SK-N-SH (cell line): Measurements from ENCODE around the gene C10orf90. TPM values are rescaled to one million over a fixed set of nuclear protein-coding genes. Genes with fewer than 3 reads are reported as not detected.

Experiments used
- CTCF ChIA-PET: fragments of 300-600, 350-600 bp; formaldehyde crosslinking; extraction: SDS; loops from one replicate; lab custom pipeline; 2021; lab: Yijun Ruan, JAX
- POLR2A ChIA-PET: fragments of 350-600 bp; sonication (Branson Sonifier 250); formaldehyde crosslinking; extraction: SDS; loops from one replicate; lab custom pipeline; 2020; ENCODE audit warnings: antibody characterized with exemption, inconsistent platforms; lab: Yijun Ruan, JAX
- DNase-seq: peaks from one replicate; pipeline ENCODE4 v3.0.0; 2012
- H2AFZ ChIP-seq: fragments of 200-600 bp; sonication (generic); 2 replicates; pipeline ENCODE4 v1.8.1; 2016; ENCODE audit warnings: antibody characterized with exemption, mild to moderate bottlenecking, low read depth
- H3F3A ChIP-seq: fragments of 200-600 bp; sonication (generic); replicated peaks from 2 replicates; pipeline ENCODE3; 2016; ENCODE audit warnings: antibody characterized with exemption, mild to moderate bottlenecking; ENCODE audit not compliant: insufficient read depth
- H3K27ac ChIP-seq, 2 experiments: fragments of 200-500 bp in 1 of 2; fragments of 200-600 bp in 1 of 2; sonication (Bioruptor generic) in 1 of 2; sonication (generic), shearing (Covaris generic) in 1 of 2; 2 replicates each; pipeline versions ENCODE4 v1.5.1 to v1.6.1; 2014 to 2016; ENCODE audit warnings: low read depth in 2 of 2, inconsistent platforms in 1 of 2, low read length in 1 of 2, mild to moderate bottlenecking in 1 of 2, mixed read lengths in 1 of 2
- H3K27me3 ChIP-seq: fragments of 200-600 bp; sonication (generic), shearing (Covaris generic); 2 replicates; pipeline ENCODE4 v1.6.1; 2016; ENCODE audit warnings: mixed run types; ENCODE audit not compliant: insufficient read depth
- H3K36me3 ChIP-seq, 2 experiments: fragments of 200-500 bp in 1 of 2; fragments of 200-600 bp in 1 of 2; sonication (Bioruptor generic) in 1 of 2; sonication (generic) in 1 of 2; replicated peaks in 1 of 2; 2 replicates each; pipeline versions ENCODE3 to v1.5.1; 2014 to 2016; ENCODE audit warnings: low read length in 1 of 2, mild to moderate bottlenecking in 1 of 2; ENCODE audit not compliant: insufficient read depth in 2 of 2, control insufficient read depth in 1 of 2
- H3K4me1 ChIP-seq, 2 experiments: fragments of 200-500 bp in 1 of 2; fragments of 200-600 bp in 1 of 2; sonication (Bioruptor generic) in 1 of 2; sonication (generic), shearing (Covaris generic) in 1 of 2; 2 replicates each; pipeline versions ENCODE4 v1.5.1 to v1.6.1; 2014 to 2016; ENCODE audit warnings: low read depth in 1 of 2, low read length in 1 of 2, mixed run types in 1 of 2; ENCODE audit not compliant: insufficient read depth in 2 of 2, control insufficient read depth in 1 of 2
- H3K4me2 ChIP-seq: fragments of 200-600 bp; sonication (generic), shearing (Covaris generic); 2 replicates; pipeline ENCODE4 v1.6.1; 2017; ENCODE audit warnings: mixed run types
- H3K4me3 ChIP-seq, 2 experiments: fragments of 200-500 bp in 1 of 2; fragments of 200-600 bp in 1 of 2; sonication (Bioruptor generic) in 1 of 2; sonication (generic), shearing (Covaris generic) in 1 of 2; 2 replicates each; pipeline versions ENCODE4 v1.5.1 to v1.8.1; 2014 to 2016; ENCODE audit warnings: low read depth in 2 of 2, inconsistent platforms in 1 of 2, low read length in 1 of 2, mild to moderate bottlenecking in 1 of 2, mixed read lengths in 1 of 2, moderate library complexity in 1 of 2
- H3K79me2 ChIP-seq: fragments of 200-600 bp; sonication (generic); 2 replicates; pipeline ENCODE4 v1.8.1; 2017; ENCODE audit warnings: mild to moderate bottlenecking; ENCODE audit not compliant: insufficient read depth
- H3K9ac ChIP-seq: fragments of 200-600 bp; sonication (generic); 2 replicates; pipeline ENCODE4 v1.6.1; 2017; ENCODE audit warnings: mixed run types
- H3K9me2 ChIP-seq: fragments of 200-600 bp; sonication (generic); 2 replicates; pipeline ENCODE4 v1.6.1; 2017; ENCODE audit warnings: mixed run types
- H3K9me3 ChIP-seq: fragments of 200-600 bp; sonication (generic); 2 replicates; pipeline ENCODE4 v1.6.1; 2017; ENCODE audit warnings: mixed run types, mild to moderate bottlenecking, moderate library complexity
- H4K20me1 ChIP-seq: fragments of 200-600 bp; sonication (generic); 2 replicates; pipeline ENCODE4 v1.6.1; 2017; ENCODE audit warnings: mild to moderate bottlenecking, mixed run types; ENCODE audit not compliant: insufficient read depth
- CHD2 ChIP-seq: fragments of 150-350 bp; IDR thresholded peaks from 2 replicates; pipeline ENCODE4 v1.6.1; 2018; ENCODE audit warnings: low read length; ENCODE audit not compliant: partially characterized antibody
- CTCF ChIP-seq: fragments of 200-600 bp; sonication (generic); IDR thresholded peaks from 2 replicates; pipeline ENCODE4 v1.6.1; 2017; ENCODE audit warnings: antibody characterized with exemption, mild to moderate bottlenecking, moderate library complexity
- FOXM1 ChIP-seq: IDR thresholded peaks from 2 replicates; pipeline ENCODE4 v1.4.0; 2012; ENCODE audit warnings: low read depth, mild to moderate bottlenecking
- GATA2 ChIP-seq: sonication (generic); formaldehyde crosslinking; IDR thresholded peaks from 2 replicates; pipeline ENCODE4 v1.5.0; 2020; ENCODE audit warnings: mild to moderate bottlenecking, missing genetic modification reagents
- JUND ChIP-seq: IDR thresholded peaks from 2 replicates; pipeline ENCODE4 v1.4.0; 2012
- MEF2A ChIP-seq: IDR thresholded peaks from 2 replicates; pipeline ENCODE4 v1.4.0; 2012; ENCODE audit warnings: low read depth, borderline replicate concordance
- NFIC ChIP-seq: IDR thresholded peaks from 2 replicates; pipeline ENCODE4 v1.4.0; 2012; ENCODE audit warnings: borderline replicate concordance
- PBX3 ChIP-seq: IDR thresholded peaks from 2 replicates; pipeline ENCODE4; 2012
- POLR2AphosphoS5 ChIP-seq: IDR thresholded peaks from 2 replicates; pipeline ENCODE4 v1.6.1; 2012; ENCODE audit warnings: low read depth, low read length
- RCOR1 ChIP-seq: fragments of 150-350 bp; IDR thresholded peaks from 2 replicates; pipeline ENCODE4 v1.6.1; 2017; ENCODE audit warnings: antibody characterized with exemption, low read length
- RFX5 ChIP-seq: IDR thresholded peaks from 2 replicates; pipeline ENCODE4 v1.6.1; 2012; ENCODE audit warnings: mild to moderate bottlenecking, improper control_type of control experiment, low read length
- RXRA ChIP-seq: IDR thresholded peaks from 2 replicates; pipeline ENCODE4 v1.4.0; 2012; ENCODE audit warnings: low read depth, mild to moderate bottlenecking, borderline replicate concordance
- TAF1 ChIP-seq: IDR thresholded peaks from 2 replicates; pipeline ENCODE4 v1.6.1; 2012; ENCODE audit warnings: low read depth, mild to moderate bottlenecking, low read length, moderate library complexity, borderline replicate concordance
- ZBTB33 ChIP-seq: IDR thresholded peaks from 2 replicates; pipeline ENCODE4 v1.4.0; 2012; ENCODE audit warnings: low read depth, borderline replicate concordance
- WGBS: methylation state at CpG from one replicate; pipeline ENCODE4 v1.1.6; 2017; ENCODE audit warnings: low lambda C conversion rate; 5-methylcytosine and 5-hydroxymethylcytosine counted together
- polyA plus RNA-seq, 3 experiments: library from polyadenylated mRNA; depleted of rRNA; stranded (reverse); fragments of >200 nt; gene quantifications; 2 replicates each; pipeline ENCODE4 v1.2.3, GENCODE V29; 2012
- TF ChIP-seq, protein P1 (sequence below): IDR thresholded peaks from 2 replicates; pipeline ENCODE4 v1.4.0; 2012; ENCODE audit warnings: low read depth, borderline replicate concordance
- TF ChIP-seq, protein P2 (sequence below): IDR thresholded peaks from 2 replicates; pipeline ENCODE4 v1.6.1; 2012; ENCODE audit warnings: mild to moderate bottlenecking, low read depth, low read length, moderate library complexity
- TF ChIP-seq, protein P3 (sequence below): fragments of 150-350 bp; IDR thresholded peaks from 2 replicates; pipeline ENCODE4 v1.6.1; 2016; ENCODE audit warnings: mild to moderate bottlenecking, low read depth, low read length

C10orf90 gene
- polyA plus RNA-seq, 1 of the 3 experiments (the other 2 are of a cell fraction): 0.21 TPM

DNA sequence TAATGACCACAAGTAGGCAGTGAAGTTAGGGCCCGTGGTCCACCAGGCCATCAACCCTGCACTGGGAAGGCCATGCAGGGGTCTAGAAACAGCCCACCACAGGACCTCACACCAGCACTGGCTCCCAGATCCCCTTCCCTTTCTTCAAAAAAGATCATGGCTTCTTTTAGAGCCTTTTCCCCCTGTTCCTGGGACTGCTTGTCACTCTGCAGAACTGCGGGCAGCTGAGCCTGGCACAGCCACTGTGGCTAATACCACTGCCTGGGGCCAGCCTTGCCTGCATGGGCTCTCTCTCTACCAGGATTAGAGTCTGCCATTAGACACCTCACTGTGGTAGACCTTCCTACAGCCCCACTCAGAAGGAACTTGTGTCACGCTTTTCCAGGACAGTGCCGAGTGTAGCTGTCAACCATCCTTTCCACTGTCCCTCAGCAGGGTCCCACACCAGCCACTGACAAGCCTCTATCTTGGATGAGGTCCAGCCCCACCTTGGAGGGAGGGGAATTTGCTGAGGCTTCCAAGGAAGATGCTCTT lies 19.0 kb upstream of the C10orf90 start:
- 22% methylated on average over 4 of the region's 4 CpGs for WGBS
- Histone ChIP-seq H3K27ac (no peak overlapping the region), H3K36me3 (no peaks in the 10 kb centered on the region), H3K79me2 (no peaks in the 10 kb centered on the region), H2AFZ (no peak overlapping the region), H3F3A (no peaks in the 10 kb centered on the region), H3K27me3 (no peaks in the 10 kb centered on the region), H3K4me1 (no peaks in the 10 kb centered on the region), H3K4me2 (no peak overlapping the region), H4K20me1 (no peaks in the 10 kb centered on the region), H3K9me2 (no peaks in the 10 kb centered on the region), H3K9me3 (no peaks in the 10 kb centered on the region), H3K9ac (no peak overlapping the region), H3K4me3 (no peak overlapping the region)
- no peak for TF ChIP-seq FOXM1
- no peak for TF ChIP-seq MEF2A
- TF ChIP-seq POLR2AphosphoS5: no peak
- DNase-seq: no peak
- ChIA-PET CTCF (no interaction called here), POLR2A (no interaction called here)

DNA sequence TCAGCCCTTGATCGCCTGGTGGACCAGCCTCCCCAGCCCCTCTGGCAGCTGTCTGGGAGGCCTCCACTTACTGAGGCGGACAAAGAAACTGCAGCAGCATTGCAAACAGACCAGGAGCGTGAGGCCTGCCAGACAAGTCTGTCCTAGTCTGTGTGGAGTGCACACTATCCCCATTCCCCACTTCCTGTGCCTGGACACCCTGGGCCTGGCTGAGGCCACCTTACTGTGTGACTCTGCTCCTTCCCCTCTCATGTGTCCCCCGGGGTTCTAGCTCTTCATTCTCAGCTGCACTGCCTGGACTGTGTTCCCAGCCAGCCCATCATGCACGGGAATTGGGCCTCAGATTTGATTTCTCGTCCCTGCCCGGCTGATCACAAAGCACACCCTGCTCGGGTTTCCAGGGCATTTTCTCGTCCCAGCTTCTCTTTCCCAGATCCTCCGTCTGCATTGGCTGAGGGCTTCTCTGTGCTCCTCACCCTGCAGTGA lies 16.7 kb upstream of the C10orf90 start:
- no peaks in the 10 kb centered on the region for H3K79me2 ChIP-seq
- H3K4me3 ChIP-seq: no peak overlapping the region
- no peak overlapping the region for H3K9ac ChIP-seq
- 31% methylated on average over 9 of the region's 10 CpGs for WGBS
- no peak overlapping the region for H3K27ac ChIP-seq
- no peaks in the 10 kb centered on the region for H3K36me3 ChIP-seq
- no peak overlapping the region for H3K4me2 ChIP-seq
- no peaks in the 10 kb centered on the region for H3K9me2 ChIP-seq
- POLR2A ChIA-PET: no interaction called here
- H3K9me3 ChIP-seq: no peaks in the 10 kb centered on the region
- no peak overlapping the region for H2AFZ ChIP-seq
- no peaks in the 10 kb centered on the region for H3F3A ChIP-seq
- H4K20me1 ChIP-seq: no peaks in the 10 kb centered on the region
- no peaks in the 10 kb centered on the region for H3K4me1 ChIP-seq
- no peaks in the 10 kb centered on the region for H3K27me3 ChIP-seq
- no peak for DNase-seq
- CTCF ChIA-PET: no interaction called here
- TF ChIP-seq JUND (no peak), TAF1 (no peak), NFIC (no peak), MEF2A (no peak), PBX3 (no peak), RCOR1 (no peak), GATA2 (no peak), RXRA (no peak), CTCF (no peak), RFX5 (no peak), ZBTB33 (no peak), CHD2 (no peak)
- TF ChIP-seq, protein P1, sequence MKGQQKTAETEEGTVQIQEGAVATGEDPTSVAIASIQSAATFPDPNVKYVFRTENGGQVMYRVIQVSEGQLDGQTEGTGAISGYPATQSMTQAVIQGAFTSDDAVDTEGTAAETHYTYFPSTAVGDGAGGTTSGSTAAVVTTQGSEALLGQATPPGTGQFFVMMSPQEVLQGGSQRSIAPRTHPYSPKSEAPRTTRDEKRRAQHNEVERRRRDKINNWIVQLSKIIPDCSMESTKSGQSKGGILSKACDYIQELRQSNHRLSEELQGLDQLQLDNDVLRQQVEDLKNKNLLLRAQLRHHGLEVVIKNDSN: no peak
- TF ChIP-seq, protein P2, sequence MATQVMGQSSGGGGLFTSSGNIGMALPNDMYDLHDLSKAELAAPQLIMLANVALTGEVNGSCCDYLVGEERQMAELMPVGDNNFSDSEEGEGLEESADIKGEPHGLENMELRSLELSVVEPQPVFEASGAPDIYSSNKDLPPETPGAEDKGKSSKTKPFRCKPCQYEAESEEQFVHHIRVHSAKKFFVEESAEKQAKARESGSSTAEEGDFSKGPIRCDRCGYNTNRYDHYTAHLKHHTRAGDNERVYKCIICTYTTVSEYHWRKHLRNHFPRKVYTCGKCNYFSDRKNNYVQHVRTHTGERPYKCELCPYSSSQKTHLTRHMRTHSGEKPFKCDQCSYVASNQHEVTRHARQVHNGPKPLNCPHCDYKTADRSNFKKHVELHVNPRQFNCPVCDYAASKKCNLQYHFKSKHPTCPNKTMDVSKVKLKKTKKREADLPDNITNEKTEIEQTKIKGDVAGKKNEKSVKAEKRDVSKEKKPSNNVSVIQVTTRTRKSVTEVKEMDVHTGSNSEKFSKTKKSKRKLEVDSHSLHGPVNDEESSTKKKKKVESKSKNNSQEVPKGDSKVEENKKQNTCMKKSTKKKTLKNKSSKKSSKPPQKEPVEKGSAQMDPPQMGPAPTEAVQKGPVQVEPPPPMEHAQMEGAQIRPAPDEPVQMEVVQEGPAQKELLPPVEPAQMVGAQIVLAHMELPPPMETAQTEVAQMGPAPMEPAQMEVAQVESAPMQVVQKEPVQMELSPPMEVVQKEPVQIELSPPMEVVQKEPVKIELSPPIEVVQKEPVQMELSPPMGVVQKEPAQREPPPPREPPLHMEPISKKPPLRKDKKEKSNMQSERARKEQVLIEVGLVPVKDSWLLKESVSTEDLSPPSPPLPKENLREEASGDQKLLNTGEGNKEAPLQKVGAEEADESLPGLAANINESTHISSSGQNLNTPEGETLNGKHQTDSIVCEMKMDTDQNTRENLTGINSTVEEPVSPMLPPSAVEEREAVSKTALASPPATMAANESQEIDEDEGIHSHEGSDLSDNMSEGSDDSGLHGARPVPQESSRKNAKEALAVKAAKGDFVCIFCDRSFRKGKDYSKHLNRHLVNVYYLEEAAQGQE: no peak
- TF ChIP-seq, protein P3, sequence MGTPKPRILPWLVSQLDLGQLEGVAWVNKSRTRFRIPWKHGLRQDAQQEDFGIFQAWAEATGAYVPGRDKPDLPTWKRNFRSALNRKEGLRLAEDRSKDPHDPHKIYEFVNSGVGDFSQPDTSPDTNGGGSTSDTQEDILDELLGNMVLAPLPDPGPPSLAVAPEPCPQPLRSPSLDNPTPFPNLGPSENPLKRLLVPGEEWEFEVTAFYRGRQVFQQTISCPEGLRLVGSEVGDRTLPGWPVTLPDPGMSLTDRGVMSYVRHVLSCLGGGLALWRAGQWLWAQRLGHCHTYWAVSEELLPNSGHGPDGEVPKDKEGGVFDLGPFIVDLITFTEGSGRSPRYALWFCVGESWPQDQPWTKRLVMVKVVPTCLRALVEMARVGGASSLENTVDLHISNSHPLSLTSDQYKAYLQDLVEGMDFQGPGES: no peak
